ENCODE data around the gene TRMT6.

Gene TRMT6

DNA sequence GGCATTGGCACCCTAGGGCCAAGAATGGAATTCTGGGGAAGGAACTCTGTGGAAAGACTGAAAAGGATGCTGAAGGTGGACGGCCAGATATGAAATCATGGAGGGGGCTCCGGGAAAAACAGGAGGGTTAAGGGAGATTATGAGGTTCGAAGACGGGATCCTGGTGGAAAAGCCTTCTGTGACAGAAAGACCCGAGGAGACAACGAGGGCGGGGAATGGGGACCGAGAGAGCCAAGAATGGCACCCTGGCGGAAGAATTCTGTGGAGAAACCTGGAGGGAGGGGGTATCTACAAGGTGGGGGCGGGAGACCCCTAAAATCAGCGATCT is 426 bp downstream of the TRMT6 start:
- no peak for DNase-seq (ENCODE audit: low read depth in 4 of 4, low spot score in 1 of 4)

DNA sequence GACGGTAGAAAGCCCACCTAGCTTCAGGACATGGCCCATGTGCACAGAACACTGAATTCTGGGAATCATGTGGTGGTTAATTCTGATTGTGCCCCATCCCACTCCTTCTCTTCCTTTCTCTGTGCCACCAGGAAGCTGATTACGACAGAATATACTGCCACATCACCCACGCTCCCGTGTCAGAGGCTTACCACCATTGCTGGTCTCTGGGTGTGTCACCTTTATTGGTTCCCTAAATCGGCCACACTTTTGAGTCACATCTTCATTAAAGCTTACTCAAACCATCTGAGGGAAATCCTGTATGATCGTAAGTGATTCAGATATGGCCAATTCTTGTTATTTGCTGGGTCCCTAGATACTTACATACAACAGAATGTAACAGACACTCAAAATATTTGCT is 3.1 kb downstream of the TRMT6 start:
- peak in 2 of 4 experiments; percentile 7 to 31 for DNase-seq (ENCODE audit: low read depth in 4 of 4, low spot score in 1 of 4)

DNA sequence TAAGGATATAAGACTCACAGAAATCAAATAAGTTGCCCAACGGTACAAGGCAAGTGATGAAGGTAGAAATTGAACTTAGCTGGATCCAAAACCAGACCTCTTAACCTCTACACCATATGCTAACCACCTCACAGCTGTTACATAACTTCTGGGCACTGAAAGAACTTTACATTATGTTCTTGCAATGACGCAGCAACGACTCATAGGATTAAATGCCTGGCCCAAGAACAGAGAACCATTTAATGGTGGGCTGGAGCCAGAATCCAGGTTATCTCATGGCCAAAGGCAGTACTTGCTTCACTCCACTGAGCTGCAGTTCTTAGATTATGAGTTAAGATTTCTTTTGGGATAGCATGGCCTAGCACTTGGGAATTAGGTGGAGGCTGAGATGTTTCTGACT is 4.4 kb downstream of the TRMT6 start:
- no peak for DNase-seq (ENCODE audit: low read depth in 4 of 4, low spot score in 1 of 4)

DNA sequence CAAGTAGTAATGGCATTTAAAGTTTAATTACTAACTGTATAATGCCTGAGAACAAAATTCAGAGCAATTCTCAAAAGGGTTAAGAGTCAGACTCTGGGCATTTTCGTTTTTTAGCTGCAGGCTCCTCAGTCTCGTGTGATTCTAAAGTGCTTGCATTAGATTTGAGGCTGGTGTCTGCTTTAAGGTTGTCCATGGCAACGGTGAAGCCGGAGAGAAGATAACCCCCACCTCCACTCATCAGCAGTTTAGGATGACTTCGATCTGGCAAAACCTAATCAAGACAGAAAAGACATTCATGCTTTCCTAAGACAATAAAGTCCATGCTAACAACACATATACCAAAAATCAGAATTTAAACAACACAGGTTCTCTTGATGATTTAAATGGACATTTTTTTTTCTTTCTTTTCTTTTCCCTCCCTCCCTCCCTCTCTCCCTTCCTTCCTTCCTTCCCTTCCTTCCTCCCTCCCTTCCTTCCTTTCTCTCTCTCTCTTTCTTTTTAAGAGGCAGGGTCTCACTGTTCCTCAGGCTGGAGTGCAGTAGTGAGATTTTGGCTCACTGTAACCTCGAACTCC is 11.8 kb downstream of the TRMT6 start:
- DNase-seq (ENCODE audit: low read depth in 4 of 4, low spot score in 1 of 4), result no peak

DNA sequence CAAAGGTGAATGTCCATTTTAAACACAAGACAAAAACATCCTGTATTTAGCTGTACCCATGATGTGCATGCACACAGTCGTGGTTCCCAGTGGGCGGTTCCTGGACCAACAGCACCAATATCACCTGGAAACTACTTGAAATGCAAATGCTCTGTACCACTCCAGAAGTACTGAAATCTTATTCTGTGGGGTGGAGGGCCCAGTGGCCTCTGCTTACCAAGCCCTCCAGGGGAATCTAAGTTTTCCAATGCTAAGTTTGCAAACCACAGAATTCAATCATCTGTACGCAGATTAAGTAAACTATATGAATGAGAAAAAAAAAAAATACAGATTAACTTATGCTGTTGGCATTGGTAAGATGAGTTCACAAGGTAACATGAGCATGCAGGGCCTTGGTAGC is 14.1 kb downstream of the TRMT6 start:
- DNase-seq (ENCODE audit: low read depth in 4 of 4, low spot score in 1 of 4), result no peak

DNA sequence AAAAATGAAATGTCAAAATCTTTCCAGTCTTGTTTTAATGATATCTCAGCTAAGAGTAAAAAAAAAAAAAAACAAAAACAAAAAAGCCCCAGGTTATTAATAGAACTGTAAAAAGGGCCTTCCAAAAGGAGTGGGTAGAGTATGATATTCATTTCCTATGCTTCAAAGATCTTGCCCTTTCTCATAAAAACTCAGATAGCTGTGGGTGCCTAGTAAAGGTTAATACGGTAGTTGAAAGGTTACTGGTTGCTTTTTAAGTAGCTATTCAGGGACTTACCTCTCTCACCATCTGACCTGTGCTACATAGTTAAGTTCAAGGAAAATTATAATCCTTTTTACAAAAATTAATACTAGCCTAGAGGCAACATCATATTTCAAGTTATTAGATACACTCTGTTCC is 14.9 kb downstream of the TRMT6 start:
- DNase-seq (ENCODE audit: low read depth in 4 of 4, low spot score in 1 of 4), result no peak

DNA sequence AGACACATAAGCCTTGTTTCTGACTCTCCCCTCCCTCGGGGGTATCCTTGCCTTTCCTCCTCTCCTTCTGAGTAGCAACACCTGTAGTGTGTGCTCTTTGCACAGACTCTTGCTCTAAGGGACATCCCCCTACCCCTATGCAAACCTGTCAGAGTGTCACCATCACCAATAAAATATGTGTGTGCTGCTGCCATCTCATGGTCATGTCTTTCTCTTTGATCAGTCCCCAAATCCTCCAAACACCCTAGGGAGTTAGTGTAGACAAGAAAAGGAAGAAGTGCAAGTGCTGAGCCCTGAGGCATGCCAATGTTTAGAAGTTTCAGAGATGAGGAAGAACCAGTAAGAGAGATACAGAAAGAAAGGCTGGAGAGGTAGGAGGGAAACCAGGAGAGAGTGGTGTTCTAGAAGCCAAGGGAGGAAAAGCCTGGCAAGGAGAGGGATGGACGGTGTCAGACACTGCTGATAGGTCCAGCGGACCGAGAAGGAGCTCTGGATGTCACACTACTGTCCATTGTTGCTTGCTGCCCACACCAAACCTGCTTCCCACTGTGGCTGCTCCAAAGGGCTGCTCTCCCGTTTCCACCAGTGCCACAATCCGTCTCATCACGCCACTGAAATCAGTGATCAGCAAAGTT is 16.4 kb downstream of the TRMT6 start:
- no peak for DNase-seq (ENCODE audit: low read depth in 4 of 4, low spot score in 1 of 4)

DNA sequence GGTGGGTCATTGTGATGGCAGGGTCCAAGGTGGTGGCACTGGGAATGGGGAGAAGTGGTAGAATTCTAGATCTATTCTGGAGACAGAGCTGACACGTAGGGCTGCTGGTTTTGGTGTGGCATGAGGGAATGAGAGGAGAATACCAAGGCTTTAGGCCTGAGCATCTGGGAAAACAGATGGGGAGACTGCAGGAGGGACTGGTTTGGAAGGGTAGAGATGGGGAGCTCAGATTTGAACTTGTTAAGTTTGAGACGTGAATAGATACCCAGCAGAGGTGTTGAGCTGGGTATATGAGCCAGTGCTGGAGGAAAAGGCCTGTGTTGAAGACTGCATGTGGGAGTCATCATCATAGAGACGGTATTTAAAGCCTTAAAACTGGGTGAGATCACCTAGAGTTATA is 17.5 kb downstream of the TRMT6 start:
- no peak for DNase-seq (ENCODE audit: low read depth in 4 of 4, low spot score in 1 of 4)

DNA sequence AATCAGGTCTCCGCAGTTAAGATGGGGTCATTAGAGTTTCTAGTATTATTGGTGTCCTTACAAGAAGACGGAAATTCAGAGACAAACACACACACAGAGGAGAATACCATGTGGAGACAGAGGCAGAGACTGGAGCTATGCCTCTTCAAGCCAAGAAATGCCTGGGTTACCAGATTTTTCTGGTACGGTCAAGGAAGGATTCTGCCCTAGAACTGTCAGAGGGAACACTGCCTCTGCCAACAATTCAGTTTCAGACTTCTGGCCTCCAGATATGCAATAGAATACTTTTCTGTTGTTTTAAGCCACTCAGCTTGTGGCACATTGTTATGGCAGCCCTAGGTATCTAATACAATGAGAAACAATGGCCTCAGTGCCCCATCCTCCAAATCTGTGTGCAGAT is 18.9 kb downstream of the TRMT6 start:
- no peak for DNase-seq (ENCODE audit: low read depth in 4 of 4, low spot score in 1 of 4)

DNA sequence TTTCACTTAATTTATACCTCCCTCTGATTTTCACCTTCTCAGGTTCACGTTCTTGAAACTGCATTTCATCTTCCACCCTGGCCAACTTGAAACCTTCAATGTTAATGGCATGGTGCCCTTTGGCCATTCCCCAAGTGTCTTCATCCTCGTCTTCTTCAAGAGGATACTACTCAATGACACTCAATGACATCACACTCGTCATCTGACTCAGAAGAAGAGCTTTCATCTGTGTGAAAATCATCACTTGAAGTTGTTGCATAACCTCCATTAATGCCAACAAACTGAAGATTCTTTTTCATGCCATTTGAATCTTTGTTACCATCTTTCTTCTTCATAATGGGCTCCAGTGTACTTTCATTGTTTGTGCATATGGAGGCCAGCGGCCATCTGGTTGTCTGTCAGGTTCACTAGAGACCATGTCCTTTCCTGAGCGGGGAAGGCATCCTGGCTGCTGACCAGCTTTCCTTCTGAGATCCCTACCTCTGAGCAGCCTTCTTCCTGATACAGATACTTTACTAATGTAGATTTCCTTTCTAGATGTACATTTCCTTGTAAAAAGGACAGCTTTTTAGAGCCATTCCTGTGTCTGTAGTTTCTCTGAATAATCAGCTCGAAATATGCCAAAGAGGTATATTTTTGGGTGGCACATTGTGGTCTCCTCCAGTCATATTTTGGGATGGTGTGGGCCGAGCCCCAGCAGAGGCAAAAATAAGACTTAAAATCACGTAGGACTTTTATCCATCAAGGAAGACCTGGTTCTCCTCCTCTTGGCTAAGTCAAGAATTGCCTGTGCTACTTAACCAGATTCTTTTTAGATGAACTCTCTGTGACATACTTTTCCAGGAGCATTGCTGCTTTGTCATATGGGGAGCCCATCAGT is 21.3 kb downstream of the TRMT6 start:
- no peak for DNase-seq (ENCODE audit: low read depth in 4 of 4, low spot score in 1 of 4)

DNA sequence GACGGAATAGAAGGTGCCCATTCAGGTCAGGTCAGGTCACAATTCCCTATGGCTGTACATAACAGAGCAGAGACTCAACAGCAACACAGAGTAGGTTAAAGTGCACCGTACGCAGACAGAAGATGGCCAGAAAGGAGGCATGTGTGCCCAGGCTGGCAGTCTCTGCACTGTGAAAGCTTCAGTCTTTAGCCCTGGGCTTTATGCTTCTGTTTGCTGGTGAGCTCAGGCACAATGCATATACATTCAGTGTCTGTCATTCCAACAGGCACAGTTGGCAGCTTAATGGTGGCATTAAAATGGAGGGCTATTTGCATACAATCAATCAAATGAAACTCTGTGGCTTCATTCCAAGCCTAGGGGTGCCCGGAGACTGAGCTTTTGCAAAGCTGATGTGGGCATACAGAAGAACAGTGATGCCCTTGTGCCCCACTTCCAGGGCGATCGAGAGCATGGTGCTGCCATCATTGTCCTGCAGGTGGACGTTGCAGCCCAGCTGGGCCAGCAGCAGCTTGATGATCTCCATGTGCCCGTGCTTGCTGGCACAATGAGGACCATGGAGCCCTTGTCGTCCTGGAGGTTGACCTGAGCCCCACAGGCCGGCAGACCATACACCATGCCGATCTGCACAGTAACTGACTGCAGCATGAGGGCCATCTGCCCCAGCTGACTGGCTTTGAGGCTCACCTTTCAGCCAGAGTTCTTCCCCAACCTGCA is 22.4 kb downstream of the TRMT6 start:
- no peak for DNase-seq (ENCODE audit: low read depth in 4 of 4, low spot score in 1 of 4)

DNA sequence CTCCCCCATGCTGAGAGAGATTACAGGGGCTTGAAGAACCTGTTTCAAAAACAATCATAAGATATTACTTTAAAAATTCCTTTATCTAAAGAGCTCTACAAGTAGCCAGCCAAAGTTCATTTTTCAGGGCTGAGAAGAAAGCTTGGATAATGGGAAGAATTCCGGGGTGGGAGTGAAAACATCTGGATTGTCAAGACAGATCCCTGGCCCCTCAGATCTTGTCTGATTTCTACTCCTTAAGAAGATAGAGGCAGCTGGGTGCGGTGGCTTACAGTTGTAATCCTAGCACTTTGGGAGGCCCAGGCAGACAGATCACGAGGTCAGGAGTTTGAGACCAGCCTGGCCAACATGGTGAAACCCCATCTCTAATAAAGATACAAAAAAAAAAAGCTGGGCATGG is 24.8 kb downstream of the TRMT6 start:
- DNase-seq (ENCODE audit: low read depth in 4 of 4, low spot score in 1 of 4), result no peak

DNA sequence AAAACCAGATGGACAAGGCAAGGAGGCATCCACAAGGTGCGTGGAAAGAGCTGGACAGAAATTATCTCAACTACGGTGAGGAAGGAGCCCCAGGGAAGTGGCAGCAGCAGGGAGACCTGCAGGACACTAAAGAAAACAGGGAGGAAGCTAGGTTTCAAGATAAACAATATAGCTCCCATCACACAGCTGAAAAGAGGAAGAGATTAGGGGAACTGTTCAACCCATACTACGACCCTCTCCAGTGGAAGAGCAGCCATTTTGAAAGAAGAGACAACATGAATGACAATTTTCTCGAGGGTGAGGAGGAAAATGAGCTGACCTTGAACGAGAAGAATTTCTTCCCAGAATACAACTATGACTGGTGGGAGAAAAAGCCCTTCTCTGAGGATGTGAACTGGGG is 26.8 kb downstream of the TRMT6 start:
- DNase-seq (ENCODE audit: low read depth in 4 of 4, low spot score in 1 of 4), result no peak

DNA sequence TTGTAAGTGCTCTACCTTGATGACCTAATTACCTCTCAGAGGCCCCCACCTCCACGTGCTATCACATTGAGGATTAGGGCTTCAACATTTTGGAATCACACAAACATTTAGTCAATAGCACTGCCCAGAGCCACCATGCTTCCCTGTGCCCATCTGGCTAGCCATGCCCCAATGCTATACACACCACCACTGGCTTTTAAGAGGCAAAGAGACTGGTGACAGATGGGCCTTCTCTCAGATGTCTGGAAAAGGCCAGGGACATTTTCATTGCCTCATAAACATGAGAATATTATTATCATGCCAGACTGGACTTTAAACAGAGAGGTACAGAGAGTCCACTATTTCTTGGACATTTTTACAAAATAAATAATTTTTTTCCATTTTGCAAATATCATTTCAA is 29.8 kb downstream of the TRMT6 start:
- no peak for DNase-seq (ENCODE audit: low read depth in 4 of 4, low spot score in 1 of 4)

DNA sequence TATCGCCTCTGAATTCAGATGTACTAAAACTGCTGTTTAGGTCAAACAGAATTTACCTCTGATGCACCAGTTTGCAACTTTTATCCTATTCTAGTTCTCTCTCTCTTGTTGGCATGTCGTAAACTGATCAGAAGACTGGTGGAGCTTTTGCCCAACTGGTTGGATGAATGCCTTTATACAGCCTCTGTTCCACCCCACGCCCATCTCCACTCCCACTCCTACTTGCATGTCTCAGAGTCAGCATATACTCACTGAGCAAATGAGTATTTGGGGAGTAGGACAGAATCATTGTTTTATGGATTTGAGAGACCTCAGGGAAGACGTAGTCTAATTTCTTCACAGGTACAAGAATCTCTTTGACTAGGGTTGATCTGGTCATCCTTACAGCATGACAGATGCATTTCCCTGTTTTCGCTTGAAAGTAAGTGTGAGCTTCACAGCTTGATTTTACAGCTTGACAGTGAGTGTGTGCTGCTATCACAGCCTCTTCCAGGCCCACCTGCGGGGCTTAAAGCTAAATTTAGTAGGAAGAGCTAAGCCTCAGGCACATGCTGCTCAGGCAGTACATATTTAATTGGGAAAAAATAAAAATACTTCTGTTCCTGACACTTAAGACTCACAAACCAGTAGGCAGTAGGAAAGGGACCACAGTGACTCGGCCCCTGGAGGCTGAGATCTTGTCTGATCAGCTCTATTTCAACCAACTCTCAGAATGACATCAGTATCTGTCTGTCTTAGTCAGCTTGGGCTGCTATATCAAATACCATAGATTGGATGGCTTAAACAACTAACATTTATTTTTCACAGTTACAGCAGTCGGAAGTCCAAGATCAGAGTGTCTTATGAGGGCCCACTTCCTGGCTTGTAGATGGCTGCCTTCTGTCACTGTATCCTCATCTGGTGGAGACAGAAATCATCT is 30.4 kb downstream of the TRMT6 start:
- no peak for DNase-seq (ENCODE audit: low read depth in 4 of 4, low spot score in 1 of 4)

DNA sequence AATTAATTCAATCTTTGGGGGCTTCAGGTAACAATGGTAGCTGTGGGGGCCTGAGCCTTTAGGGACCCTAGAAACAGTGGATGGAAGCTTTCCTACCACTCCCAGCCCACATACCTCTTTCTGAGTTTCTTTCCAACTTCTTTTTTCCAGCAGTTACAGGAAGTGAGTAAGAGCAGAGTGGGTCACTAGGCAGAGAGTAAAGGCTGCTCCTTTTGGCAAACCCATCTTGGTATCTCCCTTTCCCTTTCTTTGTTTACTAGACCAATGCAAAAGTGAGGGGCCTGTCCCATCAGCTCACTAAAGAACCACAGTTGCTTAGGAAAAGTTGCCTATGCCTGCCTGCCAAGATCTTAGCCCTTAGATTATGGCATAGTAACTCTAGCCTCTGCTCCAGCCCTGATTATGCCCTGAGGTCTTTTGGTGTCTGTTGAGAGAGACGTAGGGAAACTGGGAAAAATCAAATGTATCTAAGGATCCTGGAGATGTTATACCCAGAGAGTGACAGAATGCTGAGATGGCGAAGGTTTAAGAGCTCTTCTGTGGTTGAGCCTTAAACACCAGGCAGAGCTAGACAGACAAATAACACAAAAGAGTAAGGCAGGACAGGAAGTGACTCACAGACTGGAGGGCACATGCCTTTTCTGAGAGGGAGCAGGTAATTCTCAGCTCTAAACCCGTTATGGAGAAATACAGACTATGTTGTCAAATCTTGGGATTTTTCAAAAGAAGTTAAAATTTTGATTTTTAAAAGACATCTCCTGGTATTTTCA is 31.3 kb downstream of the TRMT6 start:
- DNase-seq (ENCODE audit: low read depth in 4 of 4, low spot score in 1 of 4), result no peak

DNA sequence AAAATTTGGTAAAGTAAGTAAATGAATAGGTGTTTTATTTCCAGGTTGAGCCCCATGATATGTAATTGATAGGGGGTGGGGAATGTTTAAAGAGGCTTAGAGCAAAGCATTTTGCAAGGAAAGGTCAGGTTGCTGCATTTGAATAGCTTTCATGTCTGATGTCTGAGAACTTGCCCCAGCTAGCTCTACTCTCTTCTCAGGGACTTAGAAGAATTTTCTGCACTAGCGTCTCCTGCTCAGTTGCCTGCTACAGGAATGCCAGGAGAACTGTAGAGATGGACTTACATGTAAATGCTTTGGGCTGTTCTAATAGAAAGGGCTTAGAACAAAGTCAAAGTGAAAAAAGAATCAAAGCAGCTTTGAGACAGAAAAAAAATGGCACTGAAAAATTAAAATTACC is 35.5 kb downstream of the TRMT6 start:
- DNase-seq (ENCODE audit: low read depth in 4 of 4, low spot score in 1 of 4), result no peak

DNA sequence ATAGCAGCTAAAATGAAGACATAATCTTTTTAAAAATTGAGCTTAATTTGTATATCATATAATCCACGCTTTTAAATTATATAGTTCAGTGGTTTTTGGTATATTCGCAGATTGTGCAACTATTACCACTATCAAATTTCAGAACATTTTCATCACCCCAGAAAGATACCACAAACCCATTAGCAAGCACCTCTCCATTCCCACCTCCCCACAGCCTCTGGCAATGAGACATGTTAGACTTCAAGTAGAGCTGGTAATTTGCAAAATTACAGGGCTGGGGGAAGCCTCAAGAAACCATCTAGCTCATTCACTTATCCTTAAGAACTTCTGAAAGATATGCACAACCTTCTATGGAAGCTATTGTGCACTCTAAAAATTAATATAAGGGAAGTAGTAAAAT is 37.2 kb downstream of the TRMT6 start:
- DNase-seq (ENCODE audit: low read depth in 4 of 4, low spot score in 1 of 4), result no peak

DNA sequence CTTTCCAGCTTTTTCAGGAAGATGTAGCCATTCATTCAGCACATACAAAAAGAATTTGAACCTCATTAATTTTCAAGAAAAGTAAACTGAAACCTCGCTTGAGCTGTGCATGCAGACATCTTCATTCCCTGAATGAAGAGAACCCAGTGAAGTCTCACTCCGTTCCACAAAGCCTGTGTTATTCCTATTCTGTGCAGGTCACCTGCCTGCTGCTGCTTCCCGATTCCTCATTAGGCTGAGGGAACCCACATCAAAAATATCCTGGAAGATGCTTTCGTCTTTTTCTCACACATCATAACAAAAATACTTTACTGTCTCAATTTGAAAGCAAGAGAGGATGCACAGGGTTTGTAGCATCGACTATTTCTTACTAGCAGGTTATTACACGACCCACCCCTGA is 40.1 kb downstream of the TRMT6 start:
- no peak for DNase-seq (ENCODE audit: low read depth in 4 of 4, low spot score in 1 of 4)

DNA sequence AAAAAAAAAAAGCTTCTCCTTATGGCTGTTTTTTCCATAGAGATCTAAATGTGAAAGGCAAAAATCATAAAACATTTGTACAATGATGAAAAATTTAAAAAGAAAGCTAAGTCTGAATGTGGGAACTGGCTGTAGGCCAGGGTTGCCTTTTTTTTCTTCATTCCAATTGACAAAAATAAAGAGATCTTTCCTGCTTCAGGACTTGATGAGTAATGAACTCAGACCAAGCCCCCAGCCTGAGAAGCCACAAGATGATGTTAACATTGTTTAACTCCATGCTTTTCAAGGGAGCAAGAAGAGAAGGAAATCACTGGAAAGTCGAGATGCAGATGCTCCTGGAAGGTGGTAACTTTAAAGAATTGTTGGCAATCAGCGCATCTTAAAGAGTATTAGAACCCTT is 41.4 kb downstream of the TRMT6 start:
- DNase-seq (ENCODE audit: low read depth in 4 of 4, low spot score in 1 of 4), result no peak

All from stimulated activated CD4-positive, alpha-beta T cell treated with anti-CD3 and anti-CD28 coated beads, Interleukin-1b, Interleukin-23, amount 100 ng/mL, for 24 hours (primary cell).